Astrocyte (in vitro differentiated cells and primary cell): Measurements from ENCODE around the gene PTPRK. TPM values are rescaled to one million over a fixed set of nuclear protein-coding genes. Genes with fewer than 3 reads are reported as not detected.

Experiments
- DNase-seq: peaks from one replicate; pipeline ENCODE4 v3.0.0-alpha.2; 2010; ENCODE audit warnings: low read depth
- FAIRE-seq: peaks from 2 replicates; lab custom pipeline; 2011; peaks lifted over from hg19 to GRCh38; lab: Jason Lieb, UNC
- H2AFZ ChIP-seq: 2 replicates; pipeline ENCODE4 v1.6.0; 2012; ENCODE audit warnings: low read depth, low read length, inconsistent platforms
- H3K27ac ChIP-seq: 2 replicates; pipeline ENCODE4 v1.5.1; 2011; ENCODE audit warnings: low read depth, low read length, inconsistent platforms
- H3K27me3 ChIP-seq: 2 replicates; pipeline ENCODE4 v1.6.0; 2011; ENCODE audit warnings: low read length, inconsistent platforms; ENCODE audit not compliant: insufficient read depth
- H3K36me3 ChIP-seq: 2 replicates; pipeline ENCODE4 v1.5.1; 2011; ENCODE audit warnings: low read length, inconsistent platforms; ENCODE audit not compliant: insufficient read depth
- H3K4me1 ChIP-seq: 2 replicates; pipeline ENCODE4 v1.5.1; 2011; ENCODE audit warnings: low read length, inconsistent platforms; ENCODE audit not compliant: insufficient read depth
- H3K4me2 ChIP-seq: 2 replicates; pipeline ENCODE4 v1.6.0; 2012; ENCODE audit warnings: low read length, inconsistent platforms
- H3K4me3 ChIP-seq: 2 replicates; pipeline ENCODE4 v1.5.1; 2011; ENCODE audit warnings: low read depth, mild to moderate bottlenecking, low read length, inconsistent platforms; ENCODE audit not compliant: insufficient read depth
- H3K79me2 ChIP-seq: 2 replicates; pipeline ENCODE4 v1.6.0; 2012; ENCODE audit warnings: mild to moderate bottlenecking, low read length, inconsistent platforms; ENCODE audit not compliant: insufficient read depth
- H3K9ac ChIP-seq: 2 replicates; pipeline ENCODE4 v1.6.0; 2012; ENCODE audit warnings: mild to moderate bottlenecking, low read length, inconsistent platforms
- H3K9me3 ChIP-seq: 2 replicates; pipeline ENCODE4 v1.5.1; 2012; ENCODE audit warnings: low read depth, mild to moderate bottlenecking, low read length, inconsistent platforms; ENCODE audit not compliant: insufficient read depth
- H4K20me1 ChIP-seq: 2 replicates; pipeline ENCODE4 v1.6.0; 2012; ENCODE audit warnings: low read length, inconsistent platforms; ENCODE audit not compliant: insufficient read depth
- H3K27ac Mint-ChIP-seq: one replicate; pipeline ENCODE4 v1.8.0; 2021; ENCODE audit warnings: mild to moderate bottlenecking, mixed read lengths; ENCODE audit not compliant: unreplicated experiment
- H3K27me3 Mint-ChIP-seq: one replicate; pipeline ENCODE4 v1.8.0; 2021; ENCODE audit warnings: low read depth, mixed read lengths; ENCODE audit not compliant: unreplicated experiment
- H3K36me3 Mint-ChIP-seq: one replicate; pipeline ENCODE4 v1.8.0; 2021; ENCODE audit warnings: low read depth, mixed read lengths; ENCODE audit not compliant: unreplicated experiment
- H3K4me1 Mint-ChIP-seq: one replicate; pipeline ENCODE4 v1.8.0; 2021; ENCODE audit warnings: low read depth, mixed read lengths; ENCODE audit not compliant: unreplicated experiment
- H3K4me3 Mint-ChIP-seq: one replicate; pipeline ENCODE4 v1.8.0; 2021; ENCODE audit warnings: mild to moderate bottlenecking, moderate library complexity, mixed read lengths; ENCODE audit not compliant: unreplicated experiment
- H3K9me3 Mint-ChIP-seq: one replicate; pipeline ENCODE4 v1.8.0; 2021; ENCODE audit warnings: mild to moderate bottlenecking, mixed read lengths; ENCODE audit not compliant: unreplicated experiment
- EZH2 ChIP-seq: IDR thresholded peaks from 2 replicates; pipeline ENCODE4 v1.6.1; 2012; ENCODE audit warnings: mild to moderate bottlenecking, low read length, inconsistent platforms; ENCODE audit not compliant: insufficient read depth
- total RNA-seq: library from RNA; stranded (reverse); gene quantifications from 2 replicates; pipeline ENCODE4 v1.2.1, GENCODE V29; 2021
- TF ChIP-seq, protein P1 (sequence below): IDR thresholded peaks from 2 replicates; pipeline ENCODE4 v1.5.1; 2011; ENCODE audit warnings: low read depth, mild to moderate bottlenecking, inconsistent platforms, low read length, moderate library complexity; ENCODE audit not compliant: insufficient read depth

Gene PTPRK
- total RNA-seq, 1 donor from 2014 or later: 159 TPM

- Histone ChIP-seq H3K79me2 (peaks cover 69% of the 10 kb centered on the region), H3K36me3 (no peaks in the 10 kb centered on the region), H3K9ac (no peak overlapping the region), H3K27me3 (no peaks in the 10 kb centered on the region), H4K20me1 (peaks cover 47% of the 10 kb centered on the region), H3K4me2 (no peak overlapping the region), H2AFZ (no peak overlapping the region), H3K4me1 (no peaks in the 10 kb centered on the region), H3K9me3 (no peaks in the 10 kb centered on the region), H3K27ac (no peak overlapping the region), H3K4me3 (no peak overlapping the region)
- Mint-ChIP-seq H3K27ac (no peak overlapping the region), H3K9me3 (no peaks in the 10 kb centered on the region), H3K4me3 (no peak overlapping the region), H3K27me3 (no peaks in the 10 kb centered on the region), H3K36me3 (peaks cover 3% of the 10 kb centered on the region), H3K4me1 (peaks cover 16% of the 10 kb centered on the region)
- no peak for TF ChIP-seq EZH2
- TF ChIP-seq, protein P1, sequence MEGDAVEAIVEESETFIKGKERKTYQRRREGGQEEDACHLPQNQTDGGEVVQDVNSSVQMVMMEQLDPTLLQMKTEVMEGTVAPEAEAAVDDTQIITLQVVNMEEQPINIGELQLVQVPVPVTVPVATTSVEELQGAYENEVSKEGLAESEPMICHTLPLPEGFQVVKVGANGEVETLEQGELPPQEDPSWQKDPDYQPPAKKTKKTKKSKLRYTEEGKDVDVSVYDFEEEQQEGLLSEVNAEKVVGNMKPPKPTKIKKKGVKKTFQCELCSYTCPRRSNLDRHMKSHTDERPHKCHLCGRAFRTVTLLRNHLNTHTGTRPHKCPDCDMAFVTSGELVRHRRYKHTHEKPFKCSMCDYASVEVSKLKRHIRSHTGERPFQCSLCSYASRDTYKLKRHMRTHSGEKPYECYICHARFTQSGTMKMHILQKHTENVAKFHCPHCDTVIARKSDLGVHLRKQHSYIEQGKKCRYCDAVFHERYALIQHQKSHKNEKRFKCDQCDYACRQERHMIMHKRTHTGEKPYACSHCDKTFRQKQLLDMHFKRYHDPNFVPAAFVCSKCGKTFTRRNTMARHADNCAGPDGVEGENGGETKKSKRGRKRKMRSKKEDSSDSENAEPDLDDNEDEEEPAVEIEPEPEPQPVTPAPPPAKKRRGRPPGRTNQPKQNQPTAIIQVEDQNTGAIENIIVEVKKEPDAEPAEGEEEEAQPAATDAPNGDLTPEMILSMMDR: no peak
- DNase-seq: peak; percentile 6
- FAIRE-seq: peak; percentile 47
Measured at GRCh38 chr6:128368213-128368944, 152.0 kb downstream of the PTPRK start.

DNA sequence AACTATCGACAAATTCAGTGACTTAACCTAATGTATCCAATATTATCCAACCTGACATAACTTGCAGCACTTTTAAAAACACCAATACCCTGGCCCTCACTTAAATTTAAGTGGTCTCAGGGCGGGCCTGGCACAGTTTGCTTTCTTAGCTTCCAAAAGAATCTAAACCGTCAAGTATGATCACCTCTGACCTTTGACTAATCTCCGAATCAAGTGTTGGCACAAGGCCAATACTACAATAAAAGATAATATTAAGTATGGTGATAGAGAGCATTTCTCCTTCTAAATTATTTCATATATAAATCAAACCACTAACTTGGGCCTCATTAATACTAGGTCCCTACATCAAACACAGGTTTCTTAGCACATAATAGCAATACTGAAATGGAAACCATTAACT, 153.0 kb downstream of the PTPRK start:
- no peaks in the 10 kb centered on the region for H3K9me3 ChIP-seq
- TF ChIP-seq, protein P1: no peak
- no peak for TF ChIP-seq EZH2
- H3K27me3 ChIP-seq: no peaks in the 10 kb centered on the region
- no peak overlapping the region for H3K4me3 ChIP-seq
- Mint-ChIP-seq H3K4me3 (no peak overlapping the region), H3K9me3 (no peaks in the 10 kb centered on the region), H3K27me3 (no peaks in the 10 kb centered on the region), H3K36me3 (peaks cover 3% of the 10 kb centered on the region), H3K27ac (no peak overlapping the region), H3K4me1 (peaks cover 22% of the 10 kb centered on the region)
- H3K36me3 ChIP-seq: no peaks in the 10 kb centered on the region
- no peak overlapping the region for H3K9ac ChIP-seq
- H3K4me2 ChIP-seq: no peak overlapping the region
- H3K4me1 ChIP-seq: no peaks in the 10 kb centered on the region
- peaks cover 67% of the 10 kb centered on the region for H3K79me2 ChIP-seq
- DNase-seq (no peak), FAIRE-seq (no peak)
- H3K27ac ChIP-seq: no peak overlapping the region
- no peak overlapping the region for H2AFZ ChIP-seq
- H4K20me1 ChIP-seq: peaks cover 47% of the 10 kb centered on the region

GRCh38 chr6:128365520-128366160, 154.8 kb downstream of the PTPRK start:
- peaks cover 20% of the 10 kb centered on the region for H3K4me1 Mint-ChIP-seq
- H3K9me3 Mint-ChIP-seq: no peaks in the 10 kb centered on the region
- H3K4me3 Mint-ChIP-seq: no peak overlapping the region
- TF ChIP-seq, protein P1: no peak
- TF ChIP-seq EZH2: no peak
- no peak overlapping the region for H2AFZ ChIP-seq
- H3K9ac ChIP-seq: no peak overlapping the region
- peaks cover 59% of the 10 kb centered on the region for H3K79me2 ChIP-seq
- no peak overlapping the region for H3K4me2 ChIP-seq
- no peak overlapping the region for H3K4me3 ChIP-seq
- H3K27ac ChIP-seq: no peak overlapping the region
- no peaks in the 10 kb centered on the region for H3K4me1 ChIP-seq
- no peak overlapping the region for H3K27ac Mint-ChIP-seq
- no peaks in the 10 kb centered on the region for H3K9me3 ChIP-seq
- DNase-seq (no peak), FAIRE-seq (no peak)
- no peaks in the 10 kb centered on the region for H3K27me3 Mint-ChIP-seq
- H4K20me1 ChIP-seq: peaks cover 35% of the 10 kb centered on the region
- H3K36me3 ChIP-seq: no peaks in the 10 kb centered on the region
- no peaks in the 10 kb centered on the region for H3K27me3 ChIP-seq
- H3K36me3 Mint-ChIP-seq: peaks cover 3% of the 10 kb centered on the region
